Suprapubic skin (tissue), 4 donors: Measurements from ENCODE around the gene NAB1. TPM values are rescaled to one million over a fixed set of nuclear protein-coding genes. Genes with fewer than 3 reads are reported as not detected.

Source experiments
- DNase-seq, 2 donors: peaks; one replicate each; pipeline ENCODE4 v3.0.0-alpha.2; 2019; ENCODE audit warnings: low spot score in 2 of 2
- H3K27ac ChIP-seq: fragments of 200-600 bp; sonication (generic); one replicate; pipeline ENCODE4 v1.5.1; 2019
- H3K27me3 ChIP-seq: fragments of 200-600 bp; sonication (generic); one replicate; pipeline ENCODE4 v1.5.1; 2019
- H3K36me3 ChIP-seq: fragments of 200-600 bp; sonication (generic); one replicate; pipeline ENCODE4 v1.5.1; 2019
- H3K4me1 ChIP-seq: fragments of 200-600 bp; sonication (generic); one replicate; pipeline ENCODE4 v1.5.1; 2019
- H3K4me3 ChIP-seq: fragments of 200-600 bp; sonication (generic); one replicate; pipeline ENCODE4 v1.5.1; 2019; ENCODE audit warnings: mild to moderate bottlenecking
- H3K9me3 ChIP-seq: fragments of 200-600 bp; sonication (generic); one replicate; pipeline ENCODE4 v1.5.1; 2019
- CTCF ChIP-seq, 2 donors: fragments of 200-600 bp in 1 of 2; fragments of 450-650 bp in 1 of 2; sonication (generic) in 1 of 2; IDR thresholded peaks; one replicate each; pipeline ENCODE4 v1.5.1; 2016 to 2019; ENCODE audit warnings: antibody characterized with exemption in 2 of 2, mild to moderate bottlenecking in 1 of 2, moderate library complexity in 1 of 2
- EP300 ChIP-seq: sonication (generic); formaldehyde crosslinking; IDR thresholded peaks from one replicate; pipeline ENCODE4 v1.6.1; 2017; ENCODE audit warnings: antibody characterized with exemption
- POLR2A ChIP-seq, 2 donors: fragments of 450-650 bp; IDR thresholded peaks; one replicate each; pipeline ENCODE4 v1.6.1; 2017; ENCODE audit warnings: antibody characterized with exemption in 2 of 2, mild to moderate bottlenecking in 2 of 2, moderate library complexity in 2 of 2
- POLR2AphosphoS5 ChIP-seq, 3 donors: sonication (generic); formaldehyde crosslinking; IDR thresholded peaks; one replicate each; pipeline ENCODE4 v1.6.1; 2017; ENCODE audit warnings: antibody characterized with exemption in 3 of 3
- WGBS: methylation state at CpG from one replicate; pipeline ENCODE4 v1.1.5; 2018; 5-methylcytosine and 5-hydroxymethylcytosine counted together
- total RNA-seq, 4 donors: library from RNA; depleted of rRNA; stranded (reverse); fragments of >200 nt; gene quantifications; one replicate each; pipeline ENCODE4 v1.1.0, GENCODE V29; 2016

The NAB1 gene
- total RNA-seq, 4 donors from 2014 or later, result 83.3 to 116 (median 111) TPM

GRCh38 chr2:190713471-190713870 lies 64.6 kb downstream of the NAB1 start:
- TF ChIP-seq POLR2A (IDR thresholded peaks at IDR 0.05) (no peak), EP300 (no peak), CTCF (IDR thresholded peaks at IDR 0.05) (no peak), POLR2AphosphoS5 (IDR thresholded peaks at IDR 0.05) (no peak)
- Histone ChIP-seq H3K36me3 (no peaks in the 10 kb centered on the region), H3K9me3 (no peaks in the 10 kb centered on the region), H3K27me3 (no peaks in the 10 kb centered on the region), H3K27ac (no peak overlapping the region), H3K4me1 (peaks cover 6% of the 10 kb centered on the region), H3K4me3 (no peak overlapping the region)
- no peak for DNase-seq

GRCh38 chr2:190714958-190715357 lies 66.1 kb downstream of the NAB1 start:
- peaks cover 15% of the 10 kb centered on the region for H3K4me1 ChIP-seq
- WGBS, result 88% methylated on average over 5 of the region's 5 CpGs

GRCh38 chr2:190716176-190716807 lies 67.4 kb downstream of the NAB1 start:
- no peak for DNase-seq
- Histone ChIP-seq H3K4me3 (no peak overlapping the region), H3K27ac (no peak overlapping the region), H3K36me3 (no peaks in the 10 kb centered on the region), H3K27me3 (no peaks in the 10 kb centered on the region), H3K9me3 (no peaks in the 10 kb centered on the region), H3K4me1 (peaks cover 15% of the 10 kb centered on the region)
- TF ChIP-seq CTCF (IDR thresholded peaks at IDR 0.05) (no peak), EP300 (no peak), POLR2AphosphoS5 (IDR thresholded peaks at IDR 0.05) (no peak), POLR2A (IDR thresholded peaks at IDR 0.05) (no peak)
- 95% methylated on average over 1 of the region's 1 CpG for WGBS

More at GRCh38 chr2:190714958-190715357, 66.1 kb downstream of the NAB1 start:
- TF ChIP-seq POLR2A (IDR thresholded peaks at IDR 0.05) (no peak), EP300 (no peak), POLR2AphosphoS5 (IDR thresholded peaks at IDR 0.05) (no peak), CTCF (IDR thresholded peaks at IDR 0.05) (no peak)
- H3K27me3 ChIP-seq, result no peaks in the 10 kb centered on the region
- no peak overlapping the region for H3K27ac ChIP-seq
- no peak overlapping the region for H3K4me3 ChIP-seq
- no peak for DNase-seq
- no peaks in the 10 kb centered on the region for H3K9me3 ChIP-seq
- no peaks in the 10 kb centered on the region for H3K36me3 ChIP-seq

- TF ChIP-seq EP300 (no peak), POLR2AphosphoS5 (IDR thresholded peaks at IDR 0.05) (no peak), CTCF (IDR thresholded peaks at IDR 0.05) (no peak), POLR2A (IDR thresholded peaks at IDR 0.05) (no peak)
- no peak overlapping the region for H3K4me3 ChIP-seq
- 77% methylated on average over 3 of the region's 3 CpGs for WGBS
- H3K27ac ChIP-seq, result no peak overlapping the region
- no peaks in the 10 kb centered on the region for H3K36me3 ChIP-seq
- H3K4me1 ChIP-seq, result peaks cover 15% of the 10 kb centered on the region
- no peak for DNase-seq
- no peaks in the 10 kb centered on the region for H3K27me3 ChIP-seq
- no peaks in the 10 kb centered on the region for H3K9me3 ChIP-seq
Measured at GRCh38 chr2:190717306-190717705, 68.4 kb downstream of the NAB1 start.

GRCh38 chr2:190717764-190718651 lies 69.1 kb downstream of the NAB1 start:
- Histone ChIP-seq H3K4me3 (no peak overlapping the region), H3K4me1 (peaks cover 17% of the 10 kb centered on the region), H3K27me3 (no peaks in the 10 kb centered on the region), H3K9me3 (no peaks in the 10 kb centered on the region), H3K36me3 (no peaks in the 10 kb centered on the region), H3K27ac (no peak overlapping the region)
- WGBS, result 66% methylated on average over 15 of the region's 15 CpGs
- TF ChIP-seq EP300 (no peak), CTCF (IDR thresholded peaks at IDR 0.05) (no peak), POLR2AphosphoS5 (IDR thresholded peaks at IDR 0.05) (no peak), POLR2A (IDR thresholded peaks at IDR 0.05) (no peak)
- no peak for DNase-seq
